ENCODE measurements around the gene SEPSECS. TPM values are rescaled to one million over a fixed set of nuclear protein-coding genes. Genes with fewer than 3 reads are reported as not detected.

Gene SEPSECS
- total and polyA plus RNA-seq, 9 of the 15 experiments (the other 6 are each of a cell fraction or from before 2014, with no cell fraction given): 3.9 to 17.2 (median 7.9) TPM

- TF ChIP-seq ATF6 (CRISPR knock-in tag; IDR thresholded peaks at IDR 0.05) (no peak), XRCC5 (IDR thresholded peaks at IDR 0.05; ENCODE audit: low read depth, low read length) (0 out of 2 replicates have a peak, but pooled peaks have one; percentile 48), ARHGAP35 (IDR thresholded peaks at IDR 0.05; ENCODE audit: partially characterized antibody) (peak; percentile 9), ZNF316 (IDR thresholded peaks at IDR 0.05) (peak; percentile 66), NKRF (IDR thresholded peaks at IDR 0.05; ENCODE audit: borderline replicate concordance) (peak; percentile 64), FIP1L1 (IDR thresholded peaks at IDR 0.05; ENCODE audit: low read depth, low read length, poor library complexity, severe bottlenecking) (no peak), ERF (CRISPR knock-in tag; IDR thresholded peaks at IDR 0.05) (no peak), KDM5B (IDR thresholded peaks at IDR 0.05; ENCODE audit: insufficient replicate concordance, low read depth, low read length) (peak; percentile 84), SMAD3 (CRISPR knock-in tag; conservative IDR thresholded peaks at IDR 0.05) (no peak), NR4A1 (CRISPR knock-in tag; IDR thresholded peaks at IDR 0.05) (no peak), NR4A1 (tag; IDR thresholded peaks at IDR 0.05) (no peak), PRDM10 (IDR thresholded peaks at IDR 0.05; ENCODE audit: partially characterized antibody) (peak; percentile 65), FOXK1 (CRISPR knock-in tag; IDR thresholded peaks at IDR 0.05; ENCODE audit: borderline replicate concordance) (0 out of 2 replicates have a peak, but pooled peaks have one; percentile 25), PML (IDR thresholded peaks at IDR 0.05; ENCODE audit: low read length) (no peak), HDAC8 (tag; IDR thresholded peaks at IDR 0.05) (no peak), FOXK2 (conservative IDR thresholded peaks at IDR 0.05 in 1 of 2, IDR thresholded peaks at IDR 0.05 in 1 of 2; ENCODE audit: low read depth in 2 of 2) (peak; percentile 9 to 52; a peak in 3 of 4 replicates), MLLT1 (IDR thresholded peaks at IDR 0.05) (0 out of 4 replicates have a peak, but pooled peaks have one; percentile 24 to 51), PHF8 (IDR thresholded peaks at IDR 0.05; ENCODE audit: borderline replicate concordance, low read length) (peak; percentile 53; the same call in 1 of the 2 replicates)
These were observed 704 bp upstream of the SEPSECS start (continued) for GRCh38 chr4:25160714-25161592.
